ENCODE results near the gene FBXL19. TPM values are rescaled to one million over a fixed set of nuclear protein-coding genes. Genes with fewer than 3 reads are reported as not detected.

The FBXL19 gene
- total RNA-seq, 1 donor from 2014 or later = 56.4 TPM

DNA sequence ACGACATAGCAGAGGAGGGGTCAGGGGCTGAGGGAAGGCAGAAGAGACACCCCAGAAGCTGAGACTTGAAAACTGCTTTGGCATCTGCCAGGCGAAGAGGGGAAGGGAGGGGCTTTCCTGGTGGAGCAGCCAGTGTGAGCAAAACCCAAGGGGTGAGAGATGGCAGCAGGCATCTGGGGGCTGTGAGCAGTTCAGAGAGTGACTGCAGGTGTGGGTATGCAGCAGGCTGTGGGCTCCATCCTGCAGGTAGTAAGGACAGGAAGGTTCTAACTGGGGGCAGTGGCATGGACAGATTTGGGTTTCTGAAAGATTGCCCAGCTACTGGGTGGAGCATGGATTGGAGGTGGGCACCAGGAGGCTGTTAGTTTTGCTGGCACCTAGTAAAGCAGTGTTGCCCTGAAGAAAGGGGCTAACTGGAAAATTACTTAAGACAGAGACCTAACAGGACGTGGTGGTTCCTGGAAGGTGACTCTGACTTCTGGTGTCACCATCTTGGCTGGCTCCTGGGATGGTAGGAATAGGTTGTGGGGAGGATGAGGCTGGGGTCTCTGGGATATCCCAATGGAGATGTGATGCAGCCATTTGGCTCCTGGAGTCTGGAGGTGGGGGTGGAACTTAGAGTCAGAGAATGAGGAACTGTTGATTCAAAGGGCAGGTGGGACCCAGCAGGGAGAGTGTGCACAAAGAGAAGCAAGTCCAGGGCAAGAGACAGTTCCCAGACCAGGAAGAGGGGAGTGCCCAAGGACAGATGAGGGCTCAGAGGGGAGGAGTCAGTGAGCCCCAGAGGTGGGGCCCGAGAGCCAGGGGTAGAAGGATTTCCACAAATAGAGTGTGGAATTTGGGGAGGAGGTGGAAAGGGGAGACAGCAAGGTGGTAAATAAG lies 40.7 kb upstream of the FBXL19 start:
- H3K4me3 Mint-ChIP-seq = no peak overlapping the region
- TF ChIP-seq, protein P1, sequence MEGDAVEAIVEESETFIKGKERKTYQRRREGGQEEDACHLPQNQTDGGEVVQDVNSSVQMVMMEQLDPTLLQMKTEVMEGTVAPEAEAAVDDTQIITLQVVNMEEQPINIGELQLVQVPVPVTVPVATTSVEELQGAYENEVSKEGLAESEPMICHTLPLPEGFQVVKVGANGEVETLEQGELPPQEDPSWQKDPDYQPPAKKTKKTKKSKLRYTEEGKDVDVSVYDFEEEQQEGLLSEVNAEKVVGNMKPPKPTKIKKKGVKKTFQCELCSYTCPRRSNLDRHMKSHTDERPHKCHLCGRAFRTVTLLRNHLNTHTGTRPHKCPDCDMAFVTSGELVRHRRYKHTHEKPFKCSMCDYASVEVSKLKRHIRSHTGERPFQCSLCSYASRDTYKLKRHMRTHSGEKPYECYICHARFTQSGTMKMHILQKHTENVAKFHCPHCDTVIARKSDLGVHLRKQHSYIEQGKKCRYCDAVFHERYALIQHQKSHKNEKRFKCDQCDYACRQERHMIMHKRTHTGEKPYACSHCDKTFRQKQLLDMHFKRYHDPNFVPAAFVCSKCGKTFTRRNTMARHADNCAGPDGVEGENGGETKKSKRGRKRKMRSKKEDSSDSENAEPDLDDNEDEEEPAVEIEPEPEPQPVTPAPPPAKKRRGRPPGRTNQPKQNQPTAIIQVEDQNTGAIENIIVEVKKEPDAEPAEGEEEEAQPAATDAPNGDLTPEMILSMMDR (IDR thresholded peaks at IDR 0.05; ENCODE audit: unreplicated experiment) = no peak
- peak overlapping the region; percentile 57 for H3K27ac Mint-ChIP-seq
- no peaks in the 10 kb centered on the region for H3K27me3 Mint-ChIP-seq (ENCODE audit: low read depth)
- no peak for DNase-seq (ENCODE audit: low spot score in 2 of 2, unreplicated experiment in 2 of 2)
- H3K4me1 Mint-ChIP-seq = peaks cover 8% of the 10 kb centered on the region
- H3K36me3 Mint-ChIP-seq = peaks cover 33% of the 10 kb centered on the region
- H3K9me3 Mint-ChIP-seq = no peaks in the 10 kb centered on the region

DNA sequence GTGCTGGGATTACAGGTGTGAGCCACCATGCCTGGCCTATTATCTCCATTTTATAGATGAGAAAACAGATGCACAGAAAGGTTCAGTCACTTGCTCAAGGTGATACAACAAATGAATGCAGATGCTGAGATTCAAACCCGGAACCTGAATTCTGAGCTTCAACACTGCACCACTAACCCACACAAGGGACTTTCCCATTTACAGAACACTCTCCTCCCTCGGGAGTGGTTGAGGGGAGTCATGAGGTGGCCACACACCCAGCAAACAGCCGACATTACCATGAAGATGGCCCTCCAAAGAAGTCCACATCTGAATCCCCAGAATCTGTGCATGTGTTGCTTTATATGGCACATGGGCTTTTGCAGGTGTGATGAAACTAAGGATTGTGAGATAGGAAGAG lies 38.6 kb upstream of the FBXL19 start:
- Mint-ChIP-seq H3K4me3 (no peak overlapping the region), H3K4me1 (peaks cover 9% of the 10 kb centered on the region), H3K9me3 (no peaks in the 10 kb centered on the region), H3K36me3 (peaks cover 35% of the 10 kb centered on the region), H3K27me3 (ENCODE audit: low read depth) (no peaks in the 10 kb centered on the region), H3K27ac (no peak overlapping the region)
- DNase-seq (ENCODE audit: low spot score in 2 of 2, unreplicated experiment in 2 of 2) = no peak
- TF ChIP-seq, protein P1 (IDR thresholded peaks at IDR 0.05; ENCODE audit: unreplicated experiment) = no peak

DNA sequence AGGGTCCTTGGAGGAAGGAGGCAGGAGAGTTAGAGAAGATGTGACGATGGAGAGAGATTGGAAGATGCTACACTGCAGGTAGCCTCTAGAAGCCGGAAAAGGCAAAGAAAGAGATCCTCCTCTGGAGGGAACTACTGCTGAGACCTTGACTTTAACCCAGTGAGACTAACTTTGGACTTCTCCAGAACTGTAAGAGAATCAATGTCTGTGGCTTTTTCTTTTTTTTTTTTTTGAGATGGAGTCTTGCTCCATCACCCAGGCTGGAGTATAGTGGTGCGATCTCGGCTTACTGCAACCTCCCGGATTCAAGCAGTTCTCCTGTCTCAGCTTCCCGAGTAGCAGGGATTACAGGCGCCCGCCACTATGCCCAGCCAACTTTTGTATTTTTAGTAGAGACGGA lies 38.2 kb upstream of the FBXL19 start:
- TF ChIP-seq, protein P1 (IDR thresholded peaks at IDR 0.05; ENCODE audit: unreplicated experiment) = no peak
- peaks cover 37% of the 10 kb centered on the region for H3K36me3 Mint-ChIP-seq
- H3K27me3 Mint-ChIP-seq (ENCODE audit: low read depth) = no peaks in the 10 kb centered on the region
- no peaks in the 10 kb centered on the region for H3K9me3 Mint-ChIP-seq
- H3K4me1 Mint-ChIP-seq = peaks cover 10% of the 10 kb centered on the region
- no peak overlapping the region for H3K27ac Mint-ChIP-seq
- no peak for DNase-seq (ENCODE audit: low spot score in 2 of 2, unreplicated experiment in 2 of 2)
- H3K4me3 Mint-ChIP-seq = no peak overlapping the region

DNA sequence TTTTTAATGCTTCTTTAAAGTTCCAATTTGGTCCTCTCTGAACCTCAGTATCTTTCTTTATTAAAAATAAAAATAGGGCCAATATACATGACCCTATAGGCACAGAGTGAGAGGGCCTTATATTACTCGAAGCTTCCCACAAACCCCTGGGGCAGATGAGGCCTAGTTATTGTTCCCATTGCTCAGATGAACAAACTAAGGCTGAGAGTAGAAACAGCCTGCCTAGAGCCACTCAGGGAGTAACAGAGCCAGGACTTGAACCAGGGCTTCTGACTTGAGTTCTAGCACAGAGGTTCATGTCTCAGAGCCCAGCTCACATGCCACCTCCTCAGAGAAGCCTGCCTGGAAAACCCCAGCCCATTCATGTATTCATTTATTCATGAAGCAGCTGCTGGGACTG lies 37.2 kb upstream of the FBXL19 start:
- H3K36me3 Mint-ChIP-seq = peaks cover 34% of the 10 kb centered on the region
- no peak overlapping the region for H3K27ac Mint-ChIP-seq
- no peak for DNase-seq (ENCODE audit: low spot score in 2 of 2, unreplicated experiment in 2 of 2)
- no peaks in the 10 kb centered on the region for H3K9me3 Mint-ChIP-seq
- no peak overlapping the region for H3K4me3 Mint-ChIP-seq
- no peaks in the 10 kb centered on the region for H3K27me3 Mint-ChIP-seq (ENCODE audit: low read depth)
- TF ChIP-seq, protein P1 (IDR thresholded peaks at IDR 0.05; ENCODE audit: unreplicated experiment) = no peak
- H3K4me1 Mint-ChIP-seq = peaks cover 10% of the 10 kb centered on the region

DNA sequence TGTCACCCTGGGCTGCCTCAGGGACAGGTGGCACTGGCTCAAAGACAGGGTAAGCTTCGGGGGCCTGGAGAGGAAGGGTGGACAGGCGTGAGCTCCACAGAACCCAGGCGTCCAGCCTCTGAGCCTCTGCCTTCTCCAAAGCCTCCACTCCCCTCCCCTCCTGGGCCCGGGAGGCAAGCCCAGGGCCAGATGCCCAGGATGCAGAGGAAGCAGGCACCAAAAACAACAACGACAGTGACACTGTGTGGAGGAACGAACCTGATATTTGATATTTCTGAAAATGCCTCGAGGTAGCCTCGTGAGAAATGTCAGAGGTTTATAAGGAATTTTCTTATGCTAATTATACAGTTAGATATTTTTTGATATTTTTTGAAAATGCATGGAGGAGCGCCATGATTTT lies 35.4 kb upstream of the FBXL19 start:
- TF ChIP-seq, protein P1 (IDR thresholded peaks at IDR 0.05; ENCODE audit: unreplicated experiment) = no peak
- no peaks in the 10 kb centered on the region for H3K27me3 Mint-ChIP-seq (ENCODE audit: low read depth)
- H3K4me1 Mint-ChIP-seq = peaks cover 9% of the 10 kb centered on the region
- no peaks in the 10 kb centered on the region for H3K9me3 Mint-ChIP-seq
- H3K27ac Mint-ChIP-seq = no peak overlapping the region
- H3K4me3 Mint-ChIP-seq = no peak overlapping the region
- DNase-seq (ENCODE audit: low spot score in 2 of 2, unreplicated experiment in 2 of 2) = no peak
- peaks cover 29% of the 10 kb centered on the region for H3K36me3 Mint-ChIP-seq
